Choroid plexus epithelial cell (primary cell): Measurements from ENCODE around the gene OR56B4.

Experiments
- DNase-seq: peaks from one replicate; pipeline ENCODE4 v3.0.0-alpha.2; 2010; ENCODE audit warnings: low read depth
- H3K4me3 ChIP-seq: 2 replicates; pipeline ENCODE4 v1.5.1; 2011; ENCODE audit warnings: low read depth, mild to moderate bottlenecking, control low read depth, low read length, moderate library complexity
- CTCF ChIP-seq: conservative IDR thresholded peaks from 2 replicates; pipeline ENCODE4 v1.5.1; 2011; ENCODE audit warnings: low read depth, mild to moderate bottlenecking, control low read depth, inconsistent platforms, low read length, moderate library complexity

OR56B4 gene

GRCh38 chr11:6084587-6084986 is 22.9 kb upstream of the OR56B4 start:
- no peak overlapping the region for H3K4me3 ChIP-seq
- no peak for DNase-seq
- no peak for TF ChIP-seq CTCF

GRCh38 chr11:6094186-6094585 is 13.3 kb upstream of the OR56B4 start:
- TF ChIP-seq CTCF = no peak
- H3K4me3 ChIP-seq = no peak overlapping the region
- DNase-seq = no peak

GRCh38 chr11:6095798-6096197 is 11.7 kb upstream of the OR56B4 start:
- no peak for TF ChIP-seq CTCF
- H3K4me3 ChIP-seq = no peak overlapping the region
- no peak for DNase-seq

GRCh38 chr11:6096417-6096816 is 11.1 kb upstream of the OR56B4 start:
- no peak for DNase-seq
- H3K4me3 ChIP-seq = no peak overlapping the region
- TF ChIP-seq CTCF = no peak

GRCh38 chr11:6099577-6099976 is 7.9 kb upstream of the OR56B4 start:
- no peak for TF ChIP-seq CTCF
- no peak overlapping the region for H3K4me3 ChIP-seq
- DNase-seq = no peak

GRCh38 chr11:6110011-6110410 is 2.5 kb downstream of the OR56B4 start:
- TF ChIP-seq CTCF = no peak
- H3K4me3 ChIP-seq = no peak overlapping the region
- no peak for DNase-seq

- TF ChIP-seq CTCF = no peak
- no peak for DNase-seq
- no peak overlapping the region for H3K4me3 ChIP-seq
Observed at GRCh38 chr11:6111673-6112072, 4.2 kb downstream of the OR56B4 start.
